T-helper 9 cell (primary cell): ENCODE results near the gene BEST2.

Experiments used
- DNase-seq: peaks from one replicate; pipeline ENCODE4 v3.0.0-alpha.2; 2020

BEST2 gene

GRCh38 chr19:12802267-12803106 is 50.9 kb downstream of the BEST2 start:
- DNase-seq: no peak

- DNase-seq: no peak
These were observed 52.5 kb downstream of the BEST2 start for GRCh38 chr19:12804051-12804450.

GRCh38 chr19:12806242-12807081 is 54.9 kb downstream of the BEST2 start, which contains the start of gene RNASEH2A:
Gene RNASEH2A, plus strand, starts transcription at chr19:12806584. Its CDS starts 90 bp downstream, at chr19:12806674.
- peak; percentile 79 for DNase-seq
